IMR-90 (cell line): ENCODE data around the gene RAB19. TPM values are rescaled to one million over a fixed set of nuclear protein-coding genes. Genes with fewer than 3 reads are reported as not detected.

Experiments used
- ATAC-seq: fragments of 200-7000 bp; cut with Tn5 transposase; 2 replicates; pipeline ENCODE4 v1.9.1; 2020; ENCODE audit warnings: low read depth, mild to moderate bottlenecking, moderate library complexity
- BruUV-seq: library from RNA; stranded (reverse); fragments of 400-500 nt; replicated peaks from 2 replicates; lab custom pipeline; 2021; lab: Mats Ljungman, UMichigan
- CTCF ChIA-PET: fragments of 300-600 bp; formaldehyde crosslinking; extraction: SDS; loops from one replicate; lab custom pipeline; 2021; ENCODE audit warnings: antibody characterized with exemption; lab: Yijun Ruan, JAX
- POLR2A ChIA-PET: fragments of 300-600 bp; sonication (Branson Sonifier 250); formaldehyde crosslinking; loops from one replicate; lab custom pipeline; 2022; ENCODE audit warnings: antibody characterized with exemption; ENCODE audit not compliant: unreplicated experiment; lab: Charles Lee
- DNase-seq: peaks from one replicate; pipeline ENCODE4 v3.0.0; 2013
- H2AFZ ChIP-seq: replicated peaks from 2 replicates; pipeline ENCODE3; 2013; ENCODE audit warnings: low read length, mild to moderate bottlenecking; ENCODE audit not compliant: poor library complexity
- H2AK5ac ChIP-seq: 2 replicates; pipeline ENCODE4 v1.6.1; 2013; ENCODE audit warnings: low read depth, low read length, inconsistent platforms
- H2AK9ac ChIP-seq: replicated peaks from 2 replicates; pipeline ENCODE3; 2013; ENCODE audit warnings: mild to moderate bottlenecking, low read depth, low read length, moderate library complexity; ENCODE audit not compliant: poor library complexity
- H2BK120ac ChIP-seq: 2 replicates; pipeline ENCODE4 v1.6.1; 2013; ENCODE audit warnings: low read depth, low read length, inconsistent platforms
- H2BK15ac ChIP-seq: 3 replicates; pipeline ENCODE4 v1.6.1; 2013; ENCODE audit warnings: low read depth, low read length, inconsistent platforms
- H2BK20ac ChIP-seq: 2 replicates; pipeline ENCODE4 v1.6.1; 2013; ENCODE audit warnings: low read depth, mild to moderate bottlenecking, inconsistent platforms, low read length, moderate library complexity
- H2BK5ac ChIP-seq: 2 replicates; pipeline ENCODE4 v1.6.1; 2013; ENCODE audit warnings: mild to moderate bottlenecking, low read depth, low read length, inconsistent platforms; ENCODE audit not compliant: poor library complexity, severe bottlenecking
- H3K14ac ChIP-seq: replicated peaks from 2 replicates; pipeline ENCODE4 v1.6.1; 2013; ENCODE audit warnings: low read depth, low read length, inconsistent platforms
- H3K18ac ChIP-seq: 2 replicates; pipeline ENCODE4 v1.6.1; 2013; ENCODE audit warnings: low read depth, low read length, control low read depth
- H3K23ac ChIP-seq: 2 replicates; pipeline ENCODE4 v1.6.1; 2013; ENCODE audit warnings: low read depth, low read length, inconsistent platforms
- H3K27ac ChIP-seq: 2 replicates; pipeline ENCODE4 v1.5.1; 2013; ENCODE audit warnings: mild to moderate bottlenecking, control low read depth, low read length; ENCODE audit not compliant: insufficient read depth
- H3K27me3 ChIP-seq: 2 replicates; pipeline ENCODE4 v1.6.1; 2013; ENCODE audit warnings: low read length; ENCODE audit not compliant: control insufficient read depth, insufficient read depth
- H3K36me3 ChIP-seq: 2 replicates; pipeline ENCODE4 v1.6.1; 2013; ENCODE audit warnings: low read length, mixed read lengths; ENCODE audit not compliant: control insufficient read depth, insufficient read depth
- H3K4ac ChIP-seq: 2 replicates; pipeline ENCODE4 v1.6.1; 2013; ENCODE audit warnings: low read depth, low read length, inconsistent platforms
- H3K4me1 ChIP-seq: 2 replicates; pipeline ENCODE4 v1.6.1; 2013; ENCODE audit warnings: low read length, mixed read lengths; ENCODE audit not compliant: control insufficient read depth, insufficient read depth
- H3K4me2 ChIP-seq: 2 replicates; pipeline ENCODE4 v1.6.1; 2013; ENCODE audit warnings: low read depth, mild to moderate bottlenecking, control low read depth, low read length, moderate library complexity
- H3K4me3 ChIP-seq: 2 replicates; pipeline ENCODE4 v1.5.1; 2013; ENCODE audit warnings: low read depth, mild to moderate bottlenecking, control low read depth, low read length, moderate library complexity; ENCODE audit not compliant: insufficient read depth
- H3K56ac ChIP-seq: 2 replicates; pipeline ENCODE4 v1.6.1; 2013; ENCODE audit warnings: low read length, inconsistent platforms; ENCODE audit not compliant: insufficient read depth; ENCODE audit errors: extremely low read depth
- H3K79me1 ChIP-seq, 2 experiments: 2 replicates each; pipeline ENCODE4 v1.6.1; 2013; ENCODE audit warnings: low read length in 2 of 2, inconsistent platforms in 1 of 2, low read depth in 1 of 2
- H3K9ac ChIP-seq: 2 replicates; pipeline ENCODE4 v1.6.1; 2013; ENCODE audit warnings: low read depth, low read length, control low read depth
- H3K9me1 ChIP-seq: 2 replicates; pipeline ENCODE4 v1.6.1; 2013; ENCODE audit warnings: low read length, inconsistent platforms; ENCODE audit not compliant: insufficient read depth
- H3K9me3 ChIP-seq: 2 replicates; pipeline ENCODE4 v1.6.1; 2013; ENCODE audit warnings: low read length; ENCODE audit not compliant: control insufficient read depth, insufficient read depth
- H4K20me1 ChIP-seq: 2 replicates; pipeline ENCODE4 v1.6.1; 2013; ENCODE audit warnings: low read length, inconsistent platforms; ENCODE audit not compliant: insufficient read depth
- H4K5ac ChIP-seq: 2 replicates; pipeline ENCODE4 v1.6.1; 2013; ENCODE audit warnings: mild to moderate bottlenecking, low read depth, low read length, control low read depth
- H4K8ac ChIP-seq, 2 experiments: 2 replicates each; pipeline ENCODE4 v1.6.1; 2013; ENCODE audit warnings: low read depth in 2 of 2, low read length in 2 of 2, control low read depth in 1 of 2, inconsistent platforms in 1 of 2
- H4K91ac ChIP-seq: 2 replicates; pipeline ENCODE4 v1.6.1; 2013; ENCODE audit warnings: low read depth, low read length, inconsistent platforms; ENCODE audit not compliant: insufficient read depth
- BHLHE40 ChIP-seq: fragments of 150-350 bp; IDR thresholded peaks from 2 replicates; pipeline ENCODE4 v1.6.1; 2016; ENCODE audit warnings: mild to moderate bottlenecking, low read depth, low read length
- CEBPB ChIP-seq: IDR thresholded peaks from 2 replicates; pipeline ENCODE4 v1.6.1; 2012; ENCODE audit warnings: low read depth, low read length, improper control_type of control experiment
- CHD1 ChIP-seq: IDR thresholded peaks from 2 replicates; pipeline ENCODE4 v1.6.1; 2012; ENCODE audit warnings: low read depth, low read length, improper control_type of control experiment
- CTCF ChIP-seq: conservative IDR thresholded peaks from 2 replicates; pipeline ENCODE4 v1.5.1; 2012; ENCODE audit warnings: mild to moderate bottlenecking, low read depth, low read length, improper control_type of control experiment
- ELK1 ChIP-seq: fragments of 150-350 bp; IDR thresholded peaks from 2 replicates; pipeline ENCODE4 v1.6.1; 2016; ENCODE audit warnings: low read depth, mild to moderate bottlenecking, low read length, moderate library complexity, borderline replicate concordance
- FOS ChIP-seq: fragments of 150-350 bp; IDR thresholded peaks from 2 replicates; pipeline ENCODE4 v1.6.1; 2016; ENCODE audit warnings: low read depth, low read length
- MAZ ChIP-seq: IDR thresholded peaks from 2 replicates; pipeline ENCODE4 v1.6.1; 2012; ENCODE audit warnings: low read depth, mild to moderate bottlenecking, low read length, improper control_type of control experiment, moderate library complexity, borderline replicate concordance
- MXI1 ChIP-seq: IDR thresholded peaks from 2 replicates; pipeline ENCODE4 v1.6.1; 2012; ENCODE audit warnings: low read depth, mild to moderate bottlenecking, low read length, moderate library complexity, borderline replicate concordance
- RAD21 ChIP-seq: IDR thresholded peaks from 2 replicates; pipeline ENCODE4 v1.6.1; 2012; ENCODE audit warnings: low read length, improper control_type of control experiment
- RCOR1 ChIP-seq: IDR thresholded peaks from 2 replicates; pipeline ENCODE4 v1.6.1; 2012; ENCODE audit warnings: mild to moderate bottlenecking, low read length, improper control_type of control experiment; ENCODE audit not compliant: insufficient replicate concordance
- RFX5 ChIP-seq: IDR thresholded peaks from 2 replicates; pipeline ENCODE4 v1.8.0; 2012; ENCODE audit warnings: low read depth, mild to moderate bottlenecking, low read length, moderate library complexity
- SMC3 ChIP-seq: fragments of 150-350 bp; IDR thresholded peaks from 2 replicates; pipeline ENCODE4 v1.6.1; 2016; ENCODE audit warnings: low read depth, mild to moderate bottlenecking, antibody characterized with exemption, low read length, moderate library complexity
- WGBS, 2 experiments: methylation state at CpG; one replicate each; pipeline versions ENCODE4 v1.1.5 to v1.1.7; 2013; ENCODE audit warnings: missing lambda C conversion rate in 2 of 2; ENCODE audit not compliant: insufficient read length in 1 of 2; ENCODE audit errors: extremely low coverage in 2 of 2; 5-methylcytosine and 5-hydroxymethylcytosine counted together
- dilution Hi-C: fragments of 300-500 bp; cut with HindIII; formaldehyde crosslinking; loops from one replicate; pipeline ENCODE4 v1.14.3; 2018; ENCODE audit warnings: low sequenced_read_pairs; ENCODE audit not compliant: unreplicated experiment
- in situ Hi-C: fragments of 300-500 bp; cut with MboI; formaldehyde crosslinking; loops from 3 replicates; pipeline ENCODE4 v1.14.3; 2019; ENCODE audit warnings: low sequenced_read_pairs, inconsistent platforms, mixed read lengths
- intact Hi-C: fragments of 100-400 bp; cut with micrococcal nuclease; formaldehyde crosslinking; loops from 2 replicates; pipeline ENCODE4 v1.10.0; 2022
- polyA plus RNA-seq, 3 experiments: library from polyadenylated mRNA; depleted of rRNA; stranded (reverse); fragments of >200 nt; gene quantifications; 2 replicates each; pipeline ENCODE4 v1.2.3, GENCODE V29; 2012; ENCODE audit warnings: low replicate concordance in 1 of 3
- total RNA-seq: library from RNA; depleted of rRNA; stranded (reverse); fragments of >200 nt; gene quantifications from 2 replicates; pipeline ENCODE4 v1.2.3, GENCODE V29; 2012

Gene RAB19
- total and polyA plus RNA-seq, 2 of the 4 experiments (the other 2 are of a cell fraction) = not detected

- H4K91ac ChIP-seq = no peak overlapping the region
- H3K4me3 ChIP-seq = no peak overlapping the region
- H2BK15ac ChIP-seq = no peak overlapping the region
- no peak for DNase-seq
- H3K14ac ChIP-seq = no peak overlapping the region
- TF ChIP-seq RFX5 = no peak
- TF ChIP-seq CHD1 = no peak
- no peak for TF ChIP-seq CTCF
- no peak for TF ChIP-seq BHLHE40
- TF ChIP-seq CEBPB = no peak
- no peak for TF ChIP-seq RCOR1
- no peak for TF ChIP-seq RAD21
- no peak for TF ChIP-seq SMC3
- TF ChIP-seq FOS = no peak
- no peak for TF ChIP-seq ELK1
- no peak for TF ChIP-seq MAZ
- TF ChIP-seq MXI1 = no peak
- H2BK5ac ChIP-seq = no peak overlapping the region
- no peaks in the 10 kb centered on the region for H3K4me1 ChIP-seq
- no peak overlapping the region for H3K18ac ChIP-seq
- no peak overlapping the region for H2AK5ac ChIP-seq
- no peak overlapping the region for H4K8ac ChIP-seq
- ATAC-seq = no peak
- BruUV-seq = no TSS peak
- no peaks in the 10 kb centered on the region for H4K20me1 ChIP-seq
- H3K4me2 ChIP-seq = no peak overlapping the region
- no CpG with 5 or more reads among the region's 4 CpGs for WGBS, 2 experiments
- H2AK9ac ChIP-seq = no peak overlapping the region
- no peaks in the 10 kb centered on the region for H3K27me3 ChIP-seq
- no peak overlapping the region for H3K27ac ChIP-seq
- H2BK20ac ChIP-seq = no peak overlapping the region
- peaks cover 11 to 17% of the 10 kb centered on the region in 2 experiments; a peak in 3 of 4 replicates for H3K79me1 ChIP-seq
- intact Hi-C loops = no loop called here
- peaks cover 7% of the 10 kb centered on the region; the same call in 1 of the 2 replicates for H3K9me1 ChIP-seq
- dilution Hi-C loops = no loop called here
- in situ Hi-C loops = no loop called here
- no peak overlapping the region for H3K4ac ChIP-seq
- peaks cover 14% of the 10 kb centered on the region for H3K36me3 ChIP-seq
- no peak overlapping the region for H3K23ac ChIP-seq
- no peak overlapping the region for H3K56ac ChIP-seq
- CTCF ChIA-PET = no interaction called here
- H4K5ac ChIP-seq = no peak overlapping the region
- H2BK120ac ChIP-seq = no peak overlapping the region
- POLR2A ChIA-PET = no interaction called here
- no peaks in the 10 kb centered on the region for H3K9me3 ChIP-seq
- no peak overlapping the region for H2AFZ ChIP-seq
- H3K9ac ChIP-seq = no peak overlapping the region
Measured at GRCh38 chr7:140369294-140369693, 34.6 kb upstream of the RAB19 start.
